MM.1S (cell line): ENCODE data around the gene UBE2G2.

ENCODE experiments used
- DNase-seq: peaks from one replicate; pipeline ENCODE4 v3.0.0-alpha.2; 2015
- H2AFZ ChIP-seq: fragments of 300-600 bp; sonication (generic); 2 replicates; pipeline ENCODE4 v1.6.0; 2016; ENCODE audit warnings: antibody characterized with exemption, low read length
- H3F3A ChIP-seq: fragments of 300-600 bp; sonication (generic); 2 replicates; pipeline ENCODE4 v1.6.1; 2016; ENCODE audit warnings: mild to moderate bottlenecking, antibody characterized with exemption, low read length, moderate library complexity, mixed read lengths; ENCODE audit not compliant: insufficient read depth
- H3K27ac ChIP-seq: fragments of 300-600 bp; sonication (generic); 2 replicates; pipeline ENCODE4 v1.5.1; 2016; ENCODE audit warnings: mild to moderate bottlenecking, low read length
- H3K27me3 ChIP-seq: fragments of 300-600 bp; sonication (generic); replicated peaks from 2 replicates; pipeline ENCODE4 v1.6.0; 2016; ENCODE audit warnings: low read length; ENCODE audit not compliant: insufficient read depth
- H3K36me3 ChIP-seq: fragments of 300-600 bp; sonication (generic); replicated peaks from 2 replicates; pipeline ENCODE4 v1.6.1; 2016; ENCODE audit warnings: mild to moderate bottlenecking, low read length, mixed read lengths; ENCODE audit not compliant: insufficient read depth
- H3K4me1 ChIP-seq: fragments of 300-600 bp; sonication (generic); 2 replicates; pipeline ENCODE4 v1.6.1; 2016; ENCODE audit warnings: low read length, mixed read lengths
- H3K4me2 ChIP-seq: fragments of 300-600 bp; sonication (generic); 2 replicates; pipeline ENCODE4 v1.6.0; 2016; ENCODE audit warnings: low read depth, low read length
- H3K4me3 ChIP-seq: fragments of 300-600 bp; sonication (generic); 2 replicates; pipeline ENCODE4 v1.5.1; 2016; ENCODE audit warnings: low read length, mixed read lengths
- H3K79me2 ChIP-seq: fragments of 300-600 bp; sonication (generic); 2 replicates; pipeline ENCODE4 v1.6.1; 2016; ENCODE audit warnings: mixed run types, low read length, mixed read lengths
- H3K9ac ChIP-seq: fragments of 300-600 bp; sonication (generic); 2 replicates; pipeline ENCODE4 v1.6.1; 2016; ENCODE audit warnings: low read length, mixed read lengths
- H3K9me2 ChIP-seq: fragments of 300-600 bp; sonication (generic); replicated peaks from 2 replicates; pipeline ENCODE4 v1.6.1; 2016; ENCODE audit warnings: mild to moderate bottlenecking, low read length, mixed read lengths; ENCODE audit not compliant: insufficient read depth
- H3K9me3 ChIP-seq: fragments of 300-600 bp; sonication (generic); replicated peaks from 2 replicates; pipeline ENCODE4 v1.6.1; 2016; ENCODE audit warnings: mild to moderate bottlenecking, low read length, mixed read lengths; ENCODE audit not compliant: insufficient read depth
- H4K20me1 ChIP-seq: fragments of 300-600 bp; sonication (generic); 2 replicates; pipeline ENCODE4 v1.6.1; 2016; ENCODE audit warnings: mild to moderate bottlenecking, low read length, moderate library complexity, mixed read lengths; ENCODE audit not compliant: insufficient read depth
- EZH2 ChIP-seq: fragments of 300-600 bp; sonication (generic); optimal IDR thresholded peaks from 2 replicates; pipeline ENCODE3; 2017; ENCODE audit warnings: low read depth, mild to moderate bottlenecking, antibody characterized with exemption, low read length, mixed read lengths
- EZH2phosphoT487 ChIP-seq: fragments of 300-600 bp; sonication (generic); IDR thresholded peaks from 2 replicates; pipeline ENCODE4 v1.6.1; 2018; ENCODE audit warnings: antibody characterized with exemption, low read length
- TF ChIP-seq, protein P1 (sequence below): fragments of 300-600 bp; sonication (generic); IDR thresholded peaks from 2 replicates; pipeline ENCODE4 v1.5.1; 2016; ENCODE audit warnings: antibody characterized with exemption, low read length, mixed read lengths

The UBE2G2 gene

DNA sequence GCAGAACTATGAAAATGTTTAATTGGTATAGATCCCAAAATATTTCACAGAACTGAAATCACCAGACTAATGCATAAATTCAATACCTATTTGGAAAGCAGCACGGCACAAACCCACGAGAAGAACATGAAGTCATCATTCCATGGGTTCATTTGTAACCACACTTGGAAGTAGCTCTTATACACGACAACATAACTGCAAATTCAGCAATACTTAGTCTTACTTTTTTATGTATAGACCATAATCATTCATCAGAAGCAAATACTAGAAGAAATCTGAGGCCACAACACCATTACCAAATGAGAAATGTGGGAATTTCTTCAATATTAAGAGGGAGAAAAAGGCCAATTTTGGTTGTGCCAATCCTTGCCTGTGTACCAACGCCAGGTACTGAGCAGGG is 4.2 kb upstream of the UBE2G2 start:
- TF ChIP-seq, protein P1, sequence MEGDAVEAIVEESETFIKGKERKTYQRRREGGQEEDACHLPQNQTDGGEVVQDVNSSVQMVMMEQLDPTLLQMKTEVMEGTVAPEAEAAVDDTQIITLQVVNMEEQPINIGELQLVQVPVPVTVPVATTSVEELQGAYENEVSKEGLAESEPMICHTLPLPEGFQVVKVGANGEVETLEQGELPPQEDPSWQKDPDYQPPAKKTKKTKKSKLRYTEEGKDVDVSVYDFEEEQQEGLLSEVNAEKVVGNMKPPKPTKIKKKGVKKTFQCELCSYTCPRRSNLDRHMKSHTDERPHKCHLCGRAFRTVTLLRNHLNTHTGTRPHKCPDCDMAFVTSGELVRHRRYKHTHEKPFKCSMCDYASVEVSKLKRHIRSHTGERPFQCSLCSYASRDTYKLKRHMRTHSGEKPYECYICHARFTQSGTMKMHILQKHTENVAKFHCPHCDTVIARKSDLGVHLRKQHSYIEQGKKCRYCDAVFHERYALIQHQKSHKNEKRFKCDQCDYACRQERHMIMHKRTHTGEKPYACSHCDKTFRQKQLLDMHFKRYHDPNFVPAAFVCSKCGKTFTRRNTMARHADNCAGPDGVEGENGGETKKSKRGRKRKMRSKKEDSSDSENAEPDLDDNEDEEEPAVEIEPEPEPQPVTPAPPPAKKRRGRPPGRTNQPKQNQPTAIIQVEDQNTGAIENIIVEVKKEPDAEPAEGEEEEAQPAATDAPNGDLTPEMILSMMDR, result no peak
- TF ChIP-seq EZH2, result no peak
- TF ChIP-seq EZH2phosphoT487, result no peak
- H3K79me2 ChIP-seq, result peaks cover 39% of the 10 kb centered on the region

DNA sequence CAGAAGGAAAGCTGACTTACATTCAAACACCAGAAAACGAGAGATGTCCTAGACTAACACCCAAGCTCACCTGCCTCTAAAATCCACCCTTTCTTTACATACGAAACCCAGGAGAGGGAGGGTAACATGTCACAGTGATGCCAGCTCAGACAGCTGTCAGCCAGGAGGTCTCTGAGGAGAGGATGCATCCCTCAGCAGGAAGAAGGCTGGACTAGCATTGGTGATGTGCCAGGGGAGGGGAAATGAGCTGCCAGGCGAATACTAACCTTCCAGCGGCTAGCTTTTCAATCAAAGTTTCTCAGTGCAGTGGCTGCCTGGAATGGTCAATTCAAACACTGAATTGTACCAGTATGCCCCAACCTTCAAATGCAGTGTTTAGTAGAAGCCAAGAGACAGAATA is 3.6 kb upstream of the UBE2G2 start:
- DNase-seq, result no peak
- Histone ChIP-seq H3K79me2 (peaks cover 39% of the 10 kb centered on the region), H3K27me3 (no peaks in the 10 kb centered on the region), H3K4me2 (no peak overlapping the region), H3K27ac (no peak overlapping the region), H3F3A (0 out of 2 replicates have a peak, but pooled peaks cover 7% of the 10 kb centered on the region), H3K9me3 (no peaks in the 10 kb centered on the region), H3K9ac (no peak overlapping the region), H3K9me2 (no peaks in the 10 kb centered on the region), H2AFZ (no peak overlapping the region), H3K36me3 (peaks cover 5% of the 10 kb centered on the region; the same call in 1 of the 2 replicates), H4K20me1 (peaks cover 12% of the 10 kb centered on the region; the same call in 1 of the 2 replicates), H3K4me1 (peaks cover 14% of the 10 kb centered on the region; the same call in 1 of the 2 replicates), H3K4me3 (no peak overlapping the region)
- TF ChIP-seq EZH2phosphoT487 (no peak), EZH2 (no peak)
- TF ChIP-seq, protein P1, result no peak

More for the DNA sequence above, 4.2 kb upstream of the UBE2G2 start:
- H3K4me2 ChIP-seq, result no peak overlapping the region
- H3K4me3 ChIP-seq, result no peak overlapping the region
- H3K9me2 ChIP-seq, result no peaks in the 10 kb centered on the region
- H3K27me3 ChIP-seq, result no peaks in the 10 kb centered on the region
- no peak for DNase-seq
- H3K4me1 ChIP-seq, result peaks cover 9% of the 10 kb centered on the region; the same call in 1 of the 2 replicates
- peaks cover 6% of the 10 kb centered on the region; the same call in 1 of the 2 replicates for H4K20me1 ChIP-seq
- H3K9me3 ChIP-seq, result no peaks in the 10 kb centered on the region
- H3K9ac ChIP-seq, result no peak overlapping the region
- H3K27ac ChIP-seq, result no peak overlapping the region
- H3F3A ChIP-seq, result 0 out of 2 replicates have a peak, but pooled peaks cover 5% of the 10 kb centered on the region
- peaks cover 5% of the 10 kb centered on the region; the same call in 1 of the 2 replicates for H3K36me3 ChIP-seq
- H2AFZ ChIP-seq, result no peak overlapping the region

GRCh38 chr21:44804762-44805161 is 3.1 kb upstream of the UBE2G2 start:
- no peak overlapping the region for H3K27ac ChIP-seq
- peaks cover 16% of the 10 kb centered on the region; the same call in 1 of the 2 replicates for H4K20me1 ChIP-seq
- H3K36me3 ChIP-seq, result peaks cover 5% of the 10 kb centered on the region; the same call in 1 of the 2 replicates

More at GRCh38 chr21:44804762-44805161, 3.1 kb upstream of the UBE2G2 start:
- Histone ChIP-seq H3K79me2 (peaks cover 39% of the 10 kb centered on the region), H3K4me2 (no peak overlapping the region), H3K4me3 (no peak overlapping the region), H3K9me3 (no peaks in the 10 kb centered on the region), H3F3A (0 out of 2 replicates have a peak, but pooled peaks cover 7% of the 10 kb centered on the region), H3K4me1 (peaks cover 18% of the 10 kb centered on the region; the same call in 1 of the 2 replicates), H3K27me3 (no peaks in the 10 kb centered on the region), H3K9me2 (no peaks in the 10 kb centered on the region), H3K9ac (no peak overlapping the region), H2AFZ (no peak overlapping the region)
- no peak for DNase-seq
- TF ChIP-seq EZH2 (no peak), EZH2phosphoT487 (no peak)
- TF ChIP-seq, protein P1, result no peak
